ENCODE results near the gene SMIM8. TPM values are rescaled to one million over a fixed set of nuclear protein-coding genes. Genes with fewer than 3 reads are reported as not detected.

The SMIM8 gene
- total RNA-seq, 1 experiment from 2014 or later = 10.8 TPM

DNA sequence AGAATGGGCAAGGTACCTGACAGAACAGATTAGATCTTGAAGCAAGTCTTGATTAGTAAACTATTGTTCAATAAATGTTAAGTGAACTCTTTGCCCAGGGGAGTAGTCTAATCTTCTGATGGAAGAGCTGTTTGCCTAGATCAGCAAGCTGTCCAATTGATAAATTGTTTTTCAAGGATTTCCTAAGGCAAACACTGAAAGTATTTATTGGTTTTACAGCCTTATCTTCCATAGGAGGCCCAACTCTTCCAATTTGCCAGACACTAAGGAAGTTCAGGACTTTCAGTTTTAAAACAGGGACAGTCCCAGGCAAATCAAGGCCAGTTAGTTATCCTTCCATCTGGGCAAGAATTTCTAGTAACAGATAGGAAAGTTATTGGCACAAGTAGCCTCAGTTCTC lies 20.4 kb downstream of the SMIM8 start:
- Mint-ChIP-seq H3K4me3 (no peak overlapping the region), H3K36me3 (no peaks in the 10 kb centered on the region), H3K9me3 (no peaks in the 10 kb centered on the region), H3K27me3 (ENCODE audit: low read depth) (no peaks in the 10 kb centered on the region), H3K4me1 (peaks cover 5% of the 10 kb centered on the region), H3K27ac (no peak overlapping the region)
- DNase-seq (ENCODE audit: low spot score) (no peak), ATAC-seq (no peak)
- TF ChIP-seq, protein P1, sequence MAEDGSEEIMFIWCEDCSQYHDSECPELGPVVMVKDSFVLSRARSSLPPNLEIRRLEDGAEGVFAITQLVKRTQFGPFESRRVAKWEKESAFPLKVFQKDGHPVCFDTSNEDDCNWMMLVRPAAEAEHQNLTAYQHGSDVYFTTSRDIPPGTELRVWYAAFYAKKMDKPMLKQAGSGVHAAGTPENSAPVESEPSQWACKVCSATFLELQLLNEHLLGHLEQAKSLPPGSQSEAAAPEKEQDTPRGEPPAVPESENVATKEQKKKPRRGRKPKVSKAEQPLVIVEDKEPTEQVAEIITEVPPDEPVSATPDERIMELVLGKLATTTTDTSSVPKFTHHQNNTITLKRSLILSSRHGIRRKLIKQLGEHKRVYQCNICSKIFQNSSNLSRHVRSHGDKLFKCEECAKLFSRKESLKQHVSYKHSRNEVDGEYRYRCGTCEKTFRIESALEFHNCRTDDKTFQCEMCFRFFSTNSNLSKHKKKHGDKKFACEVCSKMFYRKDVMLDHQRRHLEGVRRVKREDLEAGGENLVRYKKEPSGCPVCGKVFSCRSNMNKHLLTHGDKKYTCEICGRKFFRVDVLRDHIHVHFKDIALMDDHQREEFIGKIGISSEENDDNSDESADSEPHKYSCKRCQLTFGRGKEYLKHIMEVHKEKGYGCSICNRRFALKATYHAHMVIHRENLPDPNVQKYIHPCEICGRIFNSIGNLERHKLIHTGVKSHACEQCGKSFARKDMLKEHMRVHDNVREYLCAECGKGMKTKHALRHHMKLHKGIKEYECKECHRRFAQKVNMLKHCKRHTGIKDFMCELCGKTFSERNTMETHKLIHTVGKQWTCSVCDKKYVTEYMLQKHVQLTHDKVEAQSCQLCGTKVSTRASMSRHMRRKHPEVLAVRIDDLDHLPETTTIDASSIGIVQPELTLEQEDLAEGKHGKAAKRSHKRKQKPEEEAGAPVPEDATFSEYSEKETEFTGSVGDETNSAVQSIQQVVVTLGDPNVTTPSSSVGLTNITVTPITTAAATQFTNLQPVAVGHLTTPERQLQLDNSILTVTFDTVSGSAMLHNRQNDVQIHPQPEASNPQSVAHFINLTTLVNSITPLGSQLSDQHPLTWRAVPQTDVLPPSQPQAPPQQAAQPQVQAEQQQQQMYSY (CRISPR knock-in tag; IDR thresholded peaks at IDR 0.05) = no peak
- TF ChIP-seq, protein P2, sequence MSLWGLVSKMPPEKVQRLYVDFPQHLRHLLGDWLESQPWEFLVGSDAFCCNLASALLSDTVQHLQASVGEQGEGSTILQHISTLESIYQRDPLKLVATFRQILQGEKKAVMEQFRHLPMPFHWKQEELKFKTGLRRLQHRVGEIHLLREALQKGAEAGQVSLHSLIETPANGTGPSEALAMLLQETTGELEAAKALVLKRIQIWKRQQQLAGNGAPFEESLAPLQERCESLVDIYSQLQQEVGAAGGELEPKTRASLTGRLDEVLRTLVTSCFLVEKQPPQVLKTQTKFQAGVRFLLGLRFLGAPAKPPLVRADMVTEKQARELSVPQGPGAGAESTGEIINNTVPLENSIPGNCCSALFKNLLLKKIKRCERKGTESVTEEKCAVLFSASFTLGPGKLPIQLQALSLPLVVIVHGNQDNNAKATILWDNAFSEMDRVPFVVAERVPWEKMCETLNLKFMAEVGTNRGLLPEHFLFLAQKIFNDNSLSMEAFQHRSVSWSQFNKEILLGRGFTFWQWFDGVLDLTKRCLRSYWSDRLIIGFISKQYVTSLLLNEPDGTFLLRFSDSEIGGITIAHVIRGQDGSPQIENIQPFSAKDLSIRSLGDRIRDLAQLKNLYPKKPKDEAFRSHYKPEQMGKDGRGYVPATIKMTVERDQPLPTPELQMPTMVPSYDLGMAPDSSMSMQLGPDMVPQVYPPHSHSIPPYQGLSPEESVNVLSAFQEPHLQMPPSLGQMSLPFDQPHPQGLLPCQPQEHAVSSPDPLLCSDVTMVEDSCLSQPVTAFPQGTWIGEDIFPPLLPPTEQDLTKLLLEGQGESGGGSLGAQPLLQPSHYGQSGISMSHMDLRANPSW (CRISPR knock-in tag; conservative IDR thresholded peaks at IDR 0.05; ENCODE audit: low read depth) = no peak
- TF ChIP-seq, protein P3, sequence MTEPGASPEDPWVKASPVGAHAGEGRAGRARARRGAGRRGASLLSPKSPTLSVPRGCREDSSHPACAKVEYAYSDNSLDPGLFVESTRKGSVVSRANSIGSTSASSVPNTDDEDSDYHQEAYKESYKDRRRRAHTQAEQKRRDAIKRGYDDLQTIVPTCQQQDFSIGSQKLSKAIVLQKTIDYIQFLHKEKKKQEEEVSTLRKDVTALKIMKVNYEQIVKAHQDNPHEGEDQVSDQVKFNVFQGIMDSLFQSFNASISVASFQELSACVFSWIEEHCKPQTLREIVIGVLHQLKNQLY (CRISPR knock-in tag; IDR thresholded peaks at IDR 0.05) = no peak
- TF ChIP-seq, protein P4, sequence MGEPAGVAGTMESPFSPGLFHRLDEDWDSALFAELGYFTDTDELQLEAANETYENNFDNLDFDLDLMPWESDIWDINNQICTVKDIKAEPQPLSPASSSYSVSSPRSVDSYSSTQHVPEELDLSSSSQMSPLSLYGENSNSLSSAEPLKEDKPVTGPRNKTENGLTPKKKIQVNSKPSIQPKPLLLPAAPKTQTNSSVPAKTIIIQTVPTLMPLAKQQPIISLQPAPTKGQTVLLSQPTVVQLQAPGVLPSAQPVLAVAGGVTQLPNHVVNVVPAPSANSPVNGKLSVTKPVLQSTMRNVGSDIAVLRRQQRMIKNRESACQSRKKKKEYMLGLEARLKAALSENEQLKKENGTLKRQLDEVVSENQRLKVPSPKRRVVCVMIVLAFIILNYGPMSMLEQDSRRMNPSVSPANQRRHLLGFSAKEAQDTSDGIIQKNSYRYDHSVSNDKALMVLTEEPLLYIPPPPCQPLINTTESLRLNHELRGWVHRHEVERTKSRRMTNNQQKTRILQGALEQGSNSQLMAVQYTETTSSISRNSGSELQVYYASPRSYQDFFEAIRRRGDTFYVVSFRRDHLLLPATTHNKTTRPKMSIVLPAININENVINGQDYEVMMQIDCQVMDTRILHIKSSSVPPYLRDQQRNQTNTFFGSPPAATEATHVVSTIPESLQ (CRISPR knock-in tag; IDR thresholded peaks at IDR 0.05) = no peak
- TF ChIP-seq TP53 (CRISPR knock-in tag; IDR thresholded peaks at IDR 0.05) = no peak
- CTCF ChIA-PET = no interaction called here
- POLR2A ChIA-PET = no interaction called here

- peaks cover 5% of the 10 kb centered on the region for H3K4me1 Mint-ChIP-seq
- H3K4me3 Mint-ChIP-seq = no peak within 1 kb of the TSS
- ATAC-seq (no peak), DNase-seq (ENCODE audit: low spot score) (no peak)
- H3K9me3 Mint-ChIP-seq = no peaks in the 10 kb centered on the region
- H3K27ac Mint-ChIP-seq = no peak within 1 kb of the TSS
- H3K27me3 Mint-ChIP-seq (ENCODE audit: low read depth) = no peaks in the 10 kb centered on the region
- TF ChIP-seq FOXK1 (CRISPR knock-in tag; IDR thresholded peaks at IDR 0.05) = no peak
- TF ChIP-seq, protein P2 (CRISPR knock-in tag; conservative IDR thresholded peaks at IDR 0.05; ENCODE audit: low read depth) = no peak
- ChIA-PET CTCF (interaction anchor here (0.5 kb wide), 1 partner anchor 1773 kb away, joined by 3 read pairs; no protein-coding TSS in a partner anchor), POLR2A (no interaction called here)
- no peaks in the 10 kb centered on the region for H3K36me3 Mint-ChIP-seq
Measured at GRCh38 chr6:87344731-87345130, 22.3 kb downstream of the SMIM8 start, which contains the start of gene C6orf163. TSS of gene C6orf163 (plus strand) at chr6:87344813. CDS start at chr6:87345100, 287 bp downstream.

DNA sequence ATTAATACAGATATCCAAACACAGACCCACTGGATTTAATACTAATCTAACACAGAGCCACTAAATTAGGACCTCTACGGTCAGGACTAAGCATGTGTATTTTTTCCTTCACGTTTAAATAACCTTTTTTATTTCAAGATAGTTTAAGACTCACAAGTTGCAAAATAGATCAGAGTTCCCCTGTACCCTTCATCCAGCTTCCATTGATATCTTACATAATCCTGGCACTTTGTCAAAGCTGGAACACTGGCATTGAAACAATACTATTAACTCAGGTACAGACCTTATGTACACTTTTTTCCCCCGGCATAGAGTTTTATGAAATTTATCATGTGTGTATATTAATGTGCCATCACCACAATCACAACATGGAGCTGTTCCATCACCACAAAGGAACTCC lies 24.3 kb downstream of the SMIM8 start:
- POLR2A ChIA-PET = interaction anchor here (0.5 kb wide), 1 partner anchor 148 kb away, joined by 3 read pairs; no protein-coding TSS in a partner anchor
- CTCF ChIA-PET = interaction anchor here (1.4 kb wide), 1 partner anchor 268 kb away, joined by 4 read pairs; no protein-coding TSS in a partner anchor
- Mint-ChIP-seq H3K4me3 (no peak overlapping the region), H3K27me3 (ENCODE audit: low read depth) (no peaks in the 10 kb centered on the region), H3K36me3 (no peaks in the 10 kb centered on the region), H3K27ac (no peak overlapping the region), H3K4me1 (no peaks in the 10 kb centered on the region), H3K9me3 (no peaks in the 10 kb centered on the region)
- ATAC-seq (no peak), DNase-seq (ENCODE audit: low spot score) (no peak)
- no peak for TF ChIP-seq E2F5 (CRISPR knock-in tag; IDR thresholded peaks at IDR 0.05)
- no peak for TF ChIP-seq KAT7 (CRISPR knock-in tag; IDR thresholded peaks at IDR 0.05; ENCODE audit: borderline replicate concordance)
- TF ChIP-seq EMX1 (CRISPR knock-in tag; IDR thresholded peaks at IDR 0.05) = no peak
- TF ChIP-seq E2F4 (CRISPR knock-in tag; IDR thresholded peaks at IDR 0.05; ENCODE audit: borderline replicate concordance, low read depth) = no peak
